Fibroblast of the conjunctiva (primary cell): ENCODE data around the gene PDZD2.
"Not testable (repeated sequence)": the region's sequence is repeated elsewhere in the genome, so short reads cannot be mapped to it uniquely, and the experiment has no call there.

Experiments used
- DNase-seq: peaks from one replicate; pipeline ENCODE4 v3.0.0-alpha.2; 2010; ENCODE audit warnings: low read depth

PDZD2 gene

GRCh38 chr5:31934156-31934555 lies 295.2 kb downstream of the PDZD2 start:
- no peak for DNase-seq

- DNase-seq, result no peak
These were observed 296.8 kb downstream of the PDZD2 start for GRCh38 chr5:31935496-31936369.

GRCh38 chr5:31936683-31937082 lies 297.8 kb downstream of the PDZD2 start:
- DNase-seq, result no peak

- no peak for DNase-seq
These were observed 298.3 kb downstream of the PDZD2 start for GRCh38 chr5:31937226-31937625.

- DNase-seq, result no peak
These were observed 298.8 kb downstream of the PDZD2 start for GRCh38 chr5:31937703-31938102.

GRCh38 chr5:31939151-31939550 lies 300.2 kb downstream of the PDZD2 start:
- no peak for DNase-seq

- DNase-seq, result no peak
These were observed 302.3 kb downstream of the PDZD2 start for GRCh38 chr5:31941151-31941755.

GRCh38 chr5:31942546-31942945 lies 303.6 kb downstream of the PDZD2 start:
- no peak for DNase-seq

- no peak for DNase-seq
These were observed 305.9 kb downstream of the PDZD2 start for GRCh38 chr5:31944684-31945445.

GRCh38 chr5:31948006-31948405 lies 309.1 kb downstream of the PDZD2 start:
- no peak for DNase-seq

- DNase-seq, result no peak
These were observed 313.1 kb downstream of the PDZD2 start for GRCh38 chr5:31952067-31952466.

- no peak for DNase-seq
These were observed 315.2 kb downstream of the PDZD2 start for GRCh38 chr5:31954091-31954490.

GRCh38 chr5:31957151-31957550 lies 318.2 kb downstream of the PDZD2 start:
- DNase-seq, result no peak

GRCh38 chr5:31962351-31962751 lies 323.4 kb downstream of the PDZD2 start:
- DNase-seq, result no peak

- DNase-seq, result no peak
These were observed 324.0 kb downstream of the PDZD2 start for GRCh38 chr5:31962871-31963307.

GRCh38 chr5:31963358-31964006 lies 324.6 kb downstream of the PDZD2 start:
- no peak for DNase-seq

GRCh38 chr5:31964007-31964360 lies 325.1 kb downstream of the PDZD2 start:
- no peak for DNase-seq

- DNase-seq, result no peak
These were observed 326.3 kb downstream of the PDZD2 start for GRCh38 chr5:31965227-31965626.

- no peak for DNase-seq
These were observed 328.0 kb downstream of the PDZD2 start for GRCh38 chr5:31966936-31967335.

- DNase-seq, result no peak
These were observed 328.5 kb downstream of the PDZD2 start for GRCh38 chr5:31967461-31967860.

GRCh38 chr5:31972558-31972957 lies 333.6 kb downstream of the PDZD2 start:
- DNase-seq, result no peak

- DNase-seq, result not testable (repeated sequence)
These were observed 336.3 kb downstream of the PDZD2 start for GRCh38 chr5:31975189-31975612.
